ENCODE results near the gene INS. TPM values are rescaled to one million over a fixed set of nuclear protein-coding genes. Genes with fewer than 3 reads are reported as not detected.

The INS gene
- total RNA-seq, 1 donor from 2014 or later = not detected

DNA sequence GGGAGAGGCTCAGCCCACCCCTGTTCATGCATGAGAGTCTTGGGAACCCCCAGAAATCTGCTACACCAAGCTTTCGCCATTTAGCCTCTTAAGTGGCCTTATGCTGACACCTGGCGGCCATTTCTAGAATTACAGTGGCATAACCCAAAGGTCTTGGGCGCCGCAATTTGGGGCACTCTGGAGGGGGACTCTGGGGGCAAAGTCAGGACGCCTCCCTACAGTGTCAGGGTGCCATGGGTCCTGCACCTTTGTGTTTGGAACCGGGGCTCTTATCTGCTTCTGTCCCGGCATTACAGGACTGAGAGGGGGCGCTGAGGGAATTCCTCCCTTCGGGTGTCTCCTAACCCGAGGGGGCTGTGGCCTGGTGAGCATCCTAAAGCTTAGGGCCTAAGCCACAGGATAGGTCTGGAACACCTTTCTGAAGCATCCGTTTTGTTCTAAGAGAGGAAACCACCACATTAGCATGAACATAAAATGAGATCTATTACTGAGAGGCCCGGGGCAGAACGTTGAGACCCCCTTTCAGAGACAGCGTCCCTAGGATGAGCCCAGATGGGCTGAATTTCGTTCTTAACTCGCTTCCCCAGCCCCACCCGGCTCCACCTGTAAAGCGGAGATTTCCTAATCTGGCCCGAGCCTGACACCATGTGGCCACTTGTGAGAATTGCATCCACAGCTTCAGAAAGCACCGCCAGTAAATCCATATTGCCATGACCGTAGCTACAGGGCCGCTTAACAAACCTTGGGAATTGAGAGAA lies 9.3 kb downstream of the INS start:
- Histone ChIP-seq H3K9me3 (no peaks in the 10 kb centered on the region), H3K4me1 (peaks cover 8% of the 10 kb centered on the region), H3K36me3 (no peaks in the 10 kb centered on the region), H3K4me3 (no peak overlapping the region), H3K27me3 (ENCODE audit: low read depth) (peaks cover 55% of the 10 kb centered on the region), H3K27ac (no peak overlapping the region)
- ATAC-seq (peak; percentile 75 to 80), DNase-seq (peak; percentile 77)
- peak; percentile 76 for TF ChIP-seq CTCF (IDR thresholded peaks at IDR 0.05)
- intact Hi-C loops (cut with DNase I) = loop anchor here (5.0 kb wide), 1 partner anchor 269 kb away; no protein-coding TSS in a partner anchor

GRCh38 chr11:2149864-2150847 lies 10.9 kb downstream of the INS start:
- no peak overlapping the region for H3K4me3 ChIP-seq
- no peak overlapping the region for H3K27ac ChIP-seq
- H3K9me3 ChIP-seq = no peaks in the 10 kb centered on the region
- peak; percentile 15 for TF ChIP-seq CTCF (IDR thresholded peaks at IDR 0.05)
- ATAC-seq (no peak), DNase-seq (no peak)
- no peaks in the 10 kb centered on the region for H3K36me3 ChIP-seq
- peaks cover 57% of the 10 kb centered on the region for H3K27me3 ChIP-seq (ENCODE audit: low read depth)
- intact Hi-C loops (cut with DNase I) = loop anchor here (5.0 kb wide), 1 partner anchor 268 kb away; no protein-coding TSS in a partner anchor
- H3K4me1 ChIP-seq = peaks cover 8% of the 10 kb centered on the region

GRCh38 chr11:2149460-2149859 lies 11.5 kb downstream of the INS start:
- Histone ChIP-seq H3K4me1 (peaks cover 8% of the 10 kb centered on the region), H3K4me3 (no peak overlapping the region), H3K27me3 (ENCODE audit: low read depth) (peaks cover 63% of the 10 kb centered on the region), H3K9me3 (no peaks in the 10 kb centered on the region), H3K27ac (no peak overlapping the region), H3K36me3 (no peaks in the 10 kb centered on the region)
- DNase-seq (no peak), ATAC-seq (no peak)
- intact Hi-C loops (cut with DNase I) = no loop called here
- no peak for TF ChIP-seq CTCF (IDR thresholded peaks at IDR 0.05)

GRCh38 chr11:2148595-2148994 lies 12.4 kb downstream of the INS start:
- Histone ChIP-seq H3K9me3 (no peaks in the 10 kb centered on the region), H3K27ac (no peak overlapping the region), H3K4me1 (peaks cover 15% of the 10 kb centered on the region), H3K36me3 (no peaks in the 10 kb centered on the region), H3K27me3 (ENCODE audit: low read depth) (peaks cover 72% of the 10 kb centered on the region), H3K4me3 (no peak overlapping the region)
- intact Hi-C loops (cut with DNase I) = no loop called here
- ATAC-seq (no peak), DNase-seq (no peak)
- no peak for TF ChIP-seq CTCF (IDR thresholded peaks at IDR 0.05)

- Histone ChIP-seq H3K27ac (no peak overlapping the region), H3K36me3 (no peaks in the 10 kb centered on the region), H3K4me3 (no peak overlapping the region), H3K9me3 (no peaks in the 10 kb centered on the region), H3K4me1 (peaks cover 15% of the 10 kb centered on the region), H3K27me3 (ENCODE audit: low read depth) (peaks cover 84% of the 10 kb centered on the region)
- no peak for ATAC-seq
- no peak for TF ChIP-seq CTCF (IDR thresholded peaks at IDR 0.05)
- no peak for DNase-seq
- intact Hi-C loops (cut with DNase I) = no loop called here
Measured at GRCh38 chr11:2147391-2147790, 13.6 kb downstream of the INS start.

Data from lower lobe of right lung (tissue), 2 donors.